GM18520 (cell line): Measurements from ENCODE around the gene NHS.
"Not testable (repeated sequence)": the region's sequence is repeated elsewhere in the genome, so short reads cannot be mapped to it uniquely, and the experiment has no call there.

ENCODE experiments used
- ATAC-seq: cut with Tn5 transposase; IDR thresholded peaks from one replicate; pipeline ENCODE4 v1.9.1; 2021; ENCODE audit not compliant: unreplicated experiment

NHS gene

DNA sequence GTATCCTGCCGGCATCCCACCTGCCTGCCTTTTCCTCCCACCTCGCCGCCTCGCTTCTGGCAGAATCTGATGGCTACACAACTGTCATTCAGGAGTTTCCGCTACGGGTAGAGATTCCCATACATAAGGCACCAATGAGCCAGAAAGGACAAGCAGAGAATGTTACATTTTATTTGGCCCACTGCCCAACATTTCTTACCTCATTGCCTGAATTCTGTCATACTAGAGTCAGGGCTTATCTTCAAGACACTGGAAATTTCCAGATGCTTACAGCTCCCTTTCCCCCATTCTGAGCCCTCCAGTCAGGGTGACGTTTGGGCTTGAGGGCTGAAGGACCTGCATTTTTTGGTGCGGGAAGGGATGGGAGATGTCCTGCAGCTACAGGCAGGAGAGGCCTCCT lies 113.0 kb downstream of the NHS start:
- no peak for ATAC-seq

DNA sequence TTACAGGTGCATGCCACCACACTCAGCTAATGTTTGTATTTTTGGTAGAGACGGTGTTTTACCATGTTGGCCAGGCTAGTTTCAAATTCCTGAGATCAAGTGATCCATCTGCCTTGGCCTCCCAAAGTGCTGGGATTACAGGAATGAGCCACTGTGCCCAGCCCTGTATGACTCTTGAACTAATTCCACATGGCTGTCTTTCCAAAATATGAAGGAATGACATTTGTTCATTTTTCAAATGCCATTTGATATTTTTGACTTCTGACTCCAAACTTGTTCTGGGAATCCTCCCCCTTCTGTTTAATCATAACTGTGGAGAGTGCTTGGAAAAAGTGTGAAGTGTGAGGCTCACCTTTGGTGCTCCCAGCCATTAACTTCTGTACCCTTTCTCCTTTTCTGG lies 119.2 kb downstream of the NHS start:
- no peak for ATAC-seq

DNA sequence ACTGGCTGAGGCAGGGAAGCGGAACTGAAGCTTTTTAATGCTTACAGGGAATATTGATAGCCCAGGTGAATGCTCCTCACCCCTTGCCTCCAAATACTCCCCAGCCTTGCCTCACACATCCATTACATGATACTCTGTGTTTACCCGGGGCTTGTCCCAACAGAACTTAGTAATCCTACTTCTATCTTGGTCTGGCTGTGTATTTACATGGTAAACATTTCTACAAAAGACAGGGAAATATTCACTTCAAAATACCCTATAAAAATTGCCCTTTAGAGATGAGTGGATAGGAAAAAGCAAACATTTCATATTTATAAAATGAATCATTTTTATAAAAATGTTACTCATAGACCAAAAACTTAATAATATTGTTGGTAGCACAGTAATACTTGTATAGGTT lies 120.1 kb downstream of the NHS start:
- ATAC-seq, result no peak

DNA sequence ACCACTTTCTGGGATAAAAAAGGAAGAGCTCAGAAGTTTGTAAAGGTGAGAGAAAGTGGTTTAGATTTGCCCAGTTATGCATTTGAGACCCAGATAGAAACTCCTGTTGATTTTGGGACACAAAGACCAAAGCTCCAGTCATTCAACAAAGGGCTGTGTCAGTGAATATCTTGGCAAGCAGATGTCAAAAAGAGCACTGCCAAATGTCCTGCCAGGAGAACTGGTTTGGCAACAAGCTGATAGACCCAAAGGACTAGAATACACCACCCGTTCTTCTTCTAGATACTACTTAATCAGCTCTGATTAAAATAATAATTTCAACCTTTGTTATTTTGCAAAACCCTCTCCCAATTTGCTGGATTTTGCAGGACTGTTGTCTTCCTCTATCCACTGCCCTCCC lies 121.4 kb downstream of the NHS start:
- ATAC-seq, result no peak

DNA sequence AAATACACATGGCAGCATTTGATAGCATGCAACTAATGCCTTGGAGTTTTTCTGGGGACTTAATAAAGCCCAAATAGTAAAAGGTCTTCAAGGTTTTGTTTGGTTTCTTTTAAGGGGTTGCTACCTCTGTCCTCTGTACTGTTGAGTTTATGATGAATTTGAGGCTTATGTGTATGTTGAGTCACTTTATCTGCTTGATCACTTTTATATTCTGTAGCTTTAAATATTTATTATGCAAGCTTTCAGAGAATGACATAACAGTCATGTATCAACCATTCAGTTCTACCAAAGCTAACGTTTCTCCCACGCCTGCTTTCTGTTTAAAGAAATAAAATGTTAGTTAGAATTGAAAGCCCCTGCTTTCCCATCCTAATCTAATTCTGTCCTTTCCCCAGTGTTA lies 122.2 kb downstream of the NHS start:
- no peak for ATAC-seq

DNA sequence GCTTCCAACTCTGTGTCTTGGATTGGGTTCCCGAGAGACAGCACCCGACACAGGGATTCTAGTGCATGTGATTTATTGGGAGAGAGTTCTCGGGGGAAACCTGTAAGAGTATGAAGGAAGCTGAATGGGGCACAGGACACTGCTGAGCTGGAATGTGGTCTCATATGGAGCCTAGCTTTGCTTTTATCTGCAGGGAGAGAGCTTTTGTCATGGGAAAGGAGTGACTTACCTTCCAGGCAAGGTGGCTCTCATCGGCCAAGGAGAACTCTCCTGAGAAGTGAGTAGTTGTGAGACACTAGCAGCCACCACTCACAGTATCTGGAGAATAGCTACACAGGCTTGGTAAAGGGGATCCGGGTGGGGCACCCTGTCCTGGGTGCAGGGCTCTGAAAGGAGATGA lies 124.5 kb downstream of the NHS start:
- no peak for ATAC-seq

DNA sequence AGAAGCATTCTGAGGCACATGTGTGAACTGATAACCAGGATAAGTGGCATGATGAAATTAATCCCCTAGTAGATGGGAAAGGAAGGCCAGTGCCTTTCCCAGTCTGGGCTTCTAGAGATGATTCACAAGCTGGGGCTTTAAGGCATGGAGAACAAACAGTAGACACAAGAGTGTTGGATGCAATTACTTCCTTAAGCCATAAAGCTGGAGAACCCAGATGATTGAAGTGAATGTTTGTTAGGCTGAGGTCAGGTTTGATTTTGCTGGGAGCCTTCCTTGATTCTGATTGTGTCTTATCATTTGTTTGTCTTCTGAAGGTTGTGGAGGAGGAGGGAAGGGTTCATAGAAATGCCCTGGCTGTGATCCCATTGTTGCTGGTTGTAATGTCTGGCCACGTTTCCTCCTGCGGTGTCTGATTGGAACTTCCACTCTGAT lies 125.2 kb downstream of the NHS start:
- ATAC-seq, result no peak

DNA sequence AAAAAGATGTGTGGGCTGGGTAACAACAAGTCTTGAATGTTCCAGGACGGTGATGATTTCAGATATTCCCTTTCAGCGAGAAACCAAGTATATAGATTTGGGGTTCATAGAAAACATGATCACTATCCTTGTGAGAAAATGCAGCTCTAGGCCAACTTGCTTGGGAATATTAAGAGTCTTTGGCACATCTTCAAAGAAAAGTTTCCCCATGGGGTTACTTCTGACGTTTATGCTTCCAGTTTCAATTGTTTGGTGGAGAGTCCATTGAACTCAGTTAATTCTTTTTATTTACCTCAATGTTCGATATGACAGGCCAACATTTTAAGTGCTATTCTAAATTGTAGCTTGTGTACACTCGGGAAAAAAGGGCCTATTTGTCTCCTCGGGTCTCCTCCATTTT lies 126.7 kb downstream of the NHS start:
- no peak for ATAC-seq

DNA sequence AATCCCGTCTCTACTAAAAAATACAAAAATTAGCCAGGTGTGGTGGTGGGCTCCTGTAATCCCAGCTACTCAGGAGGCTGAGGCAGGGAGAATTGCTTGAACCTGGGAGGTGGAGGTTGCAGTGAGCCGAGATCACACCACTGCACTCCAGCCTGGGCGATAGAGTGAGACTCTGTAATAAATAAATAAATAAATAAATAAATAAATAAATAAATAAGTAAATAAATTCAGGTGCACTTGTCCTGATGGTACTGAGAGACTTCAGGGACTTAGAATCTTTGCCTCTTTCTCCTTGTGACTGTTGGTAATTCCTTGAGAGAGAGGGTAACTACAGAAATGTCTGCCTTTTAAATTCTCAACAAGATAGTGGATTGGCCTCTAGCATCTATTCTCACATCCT lies 131.4 kb downstream of the NHS start:
- not testable (repeated sequence) for ATAC-seq

DNA sequence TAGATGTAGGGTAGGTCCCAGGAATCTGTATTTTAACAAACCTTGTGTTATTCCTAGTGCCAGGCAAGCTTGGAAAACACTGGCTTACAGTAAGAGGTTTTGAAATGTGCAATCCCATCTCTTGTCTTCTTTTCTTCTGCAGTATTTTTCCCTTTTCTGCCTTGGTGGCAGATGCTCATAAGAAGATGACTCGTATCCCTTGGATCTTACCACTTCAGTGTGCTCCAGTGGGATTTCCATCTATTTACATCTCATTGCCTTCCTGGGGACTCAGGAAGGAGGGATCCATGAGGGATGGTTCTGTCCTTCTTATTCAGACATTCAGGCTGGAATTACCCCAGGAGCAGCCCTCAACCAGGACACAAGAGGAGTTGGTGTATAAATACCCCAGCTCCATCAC lies 136.6 kb downstream of the NHS start:
- no peak for ATAC-seq

DNA sequence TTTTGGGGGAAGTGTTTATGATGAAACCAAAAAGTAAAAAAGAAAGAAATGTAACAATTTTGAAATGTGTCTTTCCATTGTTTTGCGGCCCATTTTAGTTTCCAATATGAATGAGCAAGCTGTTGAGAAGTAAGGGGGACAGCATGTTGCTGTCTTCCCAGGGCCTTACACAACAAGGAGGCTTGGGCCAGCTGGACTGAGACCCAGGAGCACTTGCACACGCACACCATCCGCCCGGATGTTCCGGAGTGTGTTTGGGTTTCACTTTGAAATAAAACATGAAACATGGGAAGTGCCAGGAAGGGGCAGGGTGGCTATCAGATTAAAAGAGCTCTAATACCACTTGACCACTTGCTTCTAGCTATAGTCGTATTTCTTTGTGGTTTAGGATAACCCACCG lies 144.4 kb downstream of the NHS start:
- ATAC-seq, result no peak

DNA sequence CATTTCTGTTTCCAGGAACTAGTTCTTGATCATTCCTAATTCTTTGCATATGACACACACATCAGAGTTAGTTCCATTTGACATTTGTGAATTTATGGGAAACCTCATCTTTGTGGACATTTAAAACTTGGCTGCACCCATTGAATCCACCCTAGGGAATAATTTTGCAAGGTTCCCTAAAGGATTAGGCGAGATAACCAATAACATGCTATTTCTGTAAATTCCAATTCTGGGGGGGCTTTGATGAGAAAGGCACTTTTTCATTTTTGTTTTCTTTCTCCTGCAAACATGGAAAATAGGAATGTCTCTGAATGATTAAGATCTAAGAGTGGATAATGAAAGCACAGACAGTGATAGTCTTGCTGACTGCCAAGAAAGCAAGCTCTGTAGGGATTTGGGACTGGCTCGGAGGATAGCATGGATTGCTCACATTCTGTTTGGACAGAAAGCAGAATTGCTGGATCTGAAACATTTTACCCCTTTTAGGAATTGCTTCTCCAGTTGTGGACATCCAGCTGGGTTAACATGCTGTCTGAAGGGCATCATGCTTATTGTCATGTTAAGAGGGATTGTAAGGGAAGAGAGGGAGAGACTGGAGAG lies 145.1 kb downstream of the NHS start:
- no peak for ATAC-seq

DNA sequence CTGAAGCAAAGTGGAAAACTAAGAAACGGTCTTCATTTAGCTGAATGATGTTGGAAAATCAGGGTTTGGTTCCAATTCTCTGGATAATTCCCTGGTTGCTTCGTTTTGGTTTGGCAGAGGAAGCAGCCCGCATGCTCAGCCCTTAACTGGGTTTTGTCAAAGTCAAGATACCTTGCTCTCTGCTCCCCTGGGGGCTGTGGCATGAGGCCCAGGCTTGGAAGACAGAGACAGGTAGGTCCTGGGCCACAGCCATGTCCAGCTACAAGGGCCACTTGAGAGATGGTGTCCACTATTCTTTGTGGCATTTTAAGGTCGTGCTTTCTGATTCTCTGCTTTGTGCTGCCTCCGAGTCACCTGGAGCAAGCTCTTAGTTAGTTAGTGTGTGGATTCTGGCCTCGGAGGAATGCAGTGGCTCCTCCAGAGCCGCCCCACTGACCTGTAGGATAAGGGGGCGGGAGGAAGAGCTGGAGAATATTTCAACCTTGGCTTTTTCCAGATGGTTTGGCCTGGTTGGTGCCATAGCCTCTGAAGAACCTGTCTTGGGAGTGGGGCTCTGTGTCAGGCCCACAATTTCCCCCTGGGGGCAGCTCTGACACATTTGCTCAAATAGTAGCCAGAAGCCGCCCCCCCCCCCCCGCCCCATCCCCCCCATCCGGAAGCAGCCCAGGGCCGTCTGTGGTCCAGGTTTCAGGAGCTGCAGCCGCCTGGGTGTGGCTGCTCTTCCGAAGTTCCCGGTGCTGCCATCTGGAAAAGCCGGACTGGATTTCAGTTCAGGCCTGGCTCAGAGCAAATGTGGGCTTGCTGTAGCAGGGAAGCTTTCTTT lies 147.1 kb downstream of the NHS start:
- no peak for ATAC-seq

DNA sequence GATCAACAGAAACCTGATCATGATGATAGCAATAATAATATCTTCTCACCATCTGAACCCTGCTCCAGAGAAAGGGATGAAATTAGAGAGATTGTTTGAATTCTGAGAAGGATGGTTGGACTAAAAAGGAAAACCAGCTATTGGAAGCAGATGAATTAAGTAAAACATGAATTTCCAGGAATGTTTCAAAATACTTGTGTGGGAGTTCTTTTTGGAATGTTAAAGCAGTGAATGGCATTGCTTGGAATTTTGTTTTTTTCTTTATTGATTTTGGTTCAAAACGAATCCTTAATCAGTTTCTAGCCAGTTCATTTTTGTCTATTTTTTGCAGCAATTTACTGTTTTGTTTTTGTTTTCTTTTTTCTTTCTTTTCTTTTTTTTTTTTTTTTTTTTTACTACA lies 150.3 kb downstream of the NHS start:
- no peak for ATAC-seq

DNA sequence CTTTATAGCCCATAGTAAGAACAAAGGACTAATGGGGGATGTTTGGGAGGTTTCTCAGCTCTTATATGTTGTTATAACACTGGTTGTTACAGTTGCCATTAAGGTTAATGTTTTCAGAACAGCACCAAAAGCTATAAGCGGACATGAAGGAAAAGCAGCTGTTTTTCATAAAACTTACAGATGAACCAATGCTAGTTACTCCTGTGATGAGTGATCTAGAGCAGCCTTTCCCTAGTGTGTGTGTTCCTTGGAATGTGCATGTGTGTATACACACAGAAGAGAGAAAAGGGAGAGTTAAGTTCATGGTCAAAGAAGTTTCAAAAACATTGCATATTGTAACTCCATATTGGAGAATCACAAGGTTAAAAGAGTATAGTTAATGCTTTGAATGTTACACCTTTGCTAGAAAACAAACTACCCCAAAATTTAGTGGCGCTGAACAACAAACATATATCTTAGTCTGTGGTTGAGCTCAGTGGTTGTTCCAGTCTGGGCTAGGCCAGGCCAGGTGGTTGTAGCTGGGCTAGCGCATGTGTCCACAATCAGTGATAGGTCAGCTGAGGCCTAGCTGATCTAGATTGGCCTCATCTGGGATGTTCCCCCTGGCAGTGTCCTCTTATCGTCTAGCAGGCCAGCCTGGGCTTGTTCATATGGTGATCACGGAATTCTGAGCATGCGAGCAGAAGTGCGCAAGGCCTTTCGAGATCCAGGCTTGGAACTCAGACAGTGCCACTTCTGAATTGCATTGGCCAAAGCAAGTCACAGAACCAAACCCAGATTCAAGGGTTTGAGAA lies 151.0 kb downstream of the NHS start:
- no peak for ATAC-seq

DNA sequence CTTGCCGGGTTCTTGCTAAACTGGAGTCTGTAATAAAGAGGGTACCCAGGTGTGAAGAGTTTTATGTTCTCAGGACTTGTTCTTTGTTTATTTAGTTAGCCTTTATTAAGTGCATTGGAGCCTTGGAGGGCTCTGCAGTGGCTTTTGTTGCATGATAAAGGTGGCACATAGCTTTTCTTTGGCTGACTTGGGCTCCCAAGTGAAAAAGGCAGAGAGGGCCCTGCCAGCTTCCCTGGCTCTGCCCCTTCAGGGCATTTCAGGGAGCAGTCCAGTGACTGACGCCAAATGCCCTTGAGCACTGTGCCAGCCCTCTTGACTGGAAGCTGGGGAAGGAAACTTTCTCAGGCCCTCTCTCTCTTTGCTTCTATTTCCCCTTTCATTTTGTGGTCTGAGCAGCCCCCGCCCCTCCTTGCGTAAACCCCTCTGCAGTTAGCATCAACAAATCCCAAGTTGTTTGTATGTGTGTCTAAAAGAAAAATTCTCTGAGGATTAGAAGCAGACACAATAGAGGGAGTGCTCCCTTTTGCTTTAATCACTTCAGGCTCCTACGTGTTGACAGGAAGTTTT lies 152.2 kb downstream of the NHS start:
- no peak for ATAC-seq

DNA sequence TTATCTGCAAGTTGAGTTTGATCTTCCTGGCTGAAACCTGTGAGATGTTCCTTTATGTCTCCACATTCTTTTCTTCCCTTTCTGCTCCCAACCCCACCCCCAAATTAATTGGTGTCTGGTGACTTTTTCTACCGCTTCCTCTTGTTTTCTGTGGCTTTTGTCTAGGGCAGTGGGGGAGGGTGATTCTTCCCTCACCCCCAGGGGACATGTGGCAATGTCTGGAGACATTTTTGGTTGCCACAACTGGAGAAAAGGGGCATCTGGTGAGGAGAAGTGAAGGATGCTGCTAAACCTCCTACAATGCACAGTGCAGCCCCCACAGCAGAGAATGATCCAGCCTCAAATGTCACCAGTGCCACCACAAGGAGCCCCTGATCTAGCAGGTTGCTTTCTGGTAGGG lies 152.9 kb downstream of the NHS start:
- ATAC-seq, result no peak

DNA sequence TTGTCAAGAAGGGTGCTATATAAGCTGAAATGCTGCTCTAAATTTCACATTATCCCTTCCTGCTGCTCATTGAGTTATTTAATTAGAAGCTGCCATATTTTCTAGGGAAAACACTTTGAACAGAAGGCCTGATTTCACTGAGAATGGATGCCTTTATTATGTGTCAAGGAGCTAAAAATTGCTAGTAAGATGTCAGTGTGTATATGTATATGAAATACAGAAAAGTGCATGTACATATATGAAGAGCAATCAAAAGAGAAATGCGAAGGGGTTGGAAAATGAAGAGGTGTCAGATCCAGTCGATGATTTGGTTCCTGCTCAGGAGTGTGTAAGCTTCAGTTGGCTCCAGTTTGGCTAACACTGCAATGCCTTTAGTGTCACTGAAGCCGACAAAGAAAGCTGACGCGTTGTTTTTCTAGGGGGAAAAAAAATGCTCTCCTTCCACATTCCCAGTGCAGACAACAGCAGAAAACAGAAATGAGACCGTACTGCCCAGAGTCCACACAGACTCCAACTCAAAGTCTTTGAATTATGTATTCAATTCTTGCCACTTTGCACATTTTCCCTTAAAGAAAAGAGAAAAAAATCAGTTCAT lies 154.2 kb downstream of the NHS start:
- ATAC-seq, result no peak

DNA sequence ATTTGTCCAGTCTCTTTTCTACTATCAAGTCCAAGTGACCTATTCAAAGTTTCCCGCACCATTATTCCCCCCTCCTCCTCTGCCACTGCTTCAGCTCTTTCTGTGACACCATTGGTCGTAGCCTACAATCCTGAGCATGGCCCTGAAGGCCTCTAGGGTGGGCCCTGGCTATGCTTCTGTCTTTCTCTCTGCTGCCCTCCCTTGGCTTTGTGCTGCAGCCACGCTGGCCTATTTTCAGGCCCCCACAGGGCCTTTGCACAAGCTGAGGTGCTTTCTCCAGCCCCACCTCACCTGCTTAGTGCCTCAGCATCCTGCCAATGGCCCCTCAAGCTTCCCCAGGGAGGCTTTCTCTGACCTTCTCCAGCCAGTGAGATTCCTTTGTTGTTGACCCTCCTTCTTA lies 156.5 kb downstream of the NHS start:
- no peak for ATAC-seq

DNA sequence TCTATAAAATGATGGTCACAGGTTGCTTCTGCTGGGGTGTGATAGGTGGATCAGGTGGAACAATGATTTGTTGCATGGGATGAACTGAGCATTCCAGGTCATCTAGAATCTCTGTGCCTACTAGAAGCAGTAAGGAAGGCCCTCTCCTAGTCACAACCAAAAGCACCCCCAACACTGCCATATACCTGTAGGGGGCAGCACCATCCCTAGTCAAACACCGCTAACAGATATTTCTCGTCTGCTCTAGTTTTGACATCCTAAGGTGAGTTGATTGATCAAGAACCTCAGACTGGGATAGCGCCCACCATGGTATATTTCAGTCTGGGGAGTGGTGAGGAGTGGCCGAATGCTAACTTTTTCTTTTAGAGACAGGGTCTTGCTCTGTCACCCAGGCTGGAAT lies 160.2 kb downstream of the NHS start:
- no peak for ATAC-seq

DNA sequence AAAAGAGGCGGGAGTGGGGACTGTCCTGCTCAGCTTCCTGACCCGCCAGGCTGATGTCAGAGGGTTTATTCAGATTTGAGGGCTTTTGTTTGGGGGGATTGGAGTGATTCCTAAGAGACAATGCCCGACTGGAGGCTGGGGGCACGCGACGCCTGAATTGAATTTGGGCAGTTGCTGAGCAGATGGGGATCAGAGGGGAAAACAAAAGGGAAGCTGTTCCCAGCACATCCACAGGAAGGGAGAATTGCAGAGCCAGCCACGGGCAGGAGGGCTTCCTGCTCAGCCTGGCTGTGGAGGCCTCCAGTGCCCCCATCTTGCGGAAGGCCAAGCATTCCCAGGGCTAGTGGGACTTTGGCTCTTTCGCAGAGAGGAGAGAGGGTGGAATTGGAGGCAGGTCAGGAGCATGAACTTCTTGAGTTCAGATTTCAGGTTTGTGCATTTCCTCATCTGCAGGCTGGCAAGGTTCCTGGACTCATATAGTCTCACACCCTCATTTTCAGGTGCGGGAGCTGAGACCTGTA lies 162.8 kb downstream of the NHS start:
- no peak for ATAC-seq
